HL-60/S4 (cell line): ENCODE data around the gene CD244.
"Not testable (repeated sequence)": the region's sequence is repeated elsewhere in the genome, so short reads cannot be mapped to it uniquely, and the experiment has no call there.

Experiments
- in situ Hi-C: fragments of 300-500 bp; cut with MboI; formaldehyde crosslinking; loops from 2 replicates; pipeline ENCODE4 v1.14.3; 2022; ENCODE audit warnings: low sequenced_read_pairs

CD244 gene

GRCh38 chr1:160879056-160879455, 16.4 kb upstream of the CD244 start:
- in situ Hi-C loops, result no loop called here

DNA sequence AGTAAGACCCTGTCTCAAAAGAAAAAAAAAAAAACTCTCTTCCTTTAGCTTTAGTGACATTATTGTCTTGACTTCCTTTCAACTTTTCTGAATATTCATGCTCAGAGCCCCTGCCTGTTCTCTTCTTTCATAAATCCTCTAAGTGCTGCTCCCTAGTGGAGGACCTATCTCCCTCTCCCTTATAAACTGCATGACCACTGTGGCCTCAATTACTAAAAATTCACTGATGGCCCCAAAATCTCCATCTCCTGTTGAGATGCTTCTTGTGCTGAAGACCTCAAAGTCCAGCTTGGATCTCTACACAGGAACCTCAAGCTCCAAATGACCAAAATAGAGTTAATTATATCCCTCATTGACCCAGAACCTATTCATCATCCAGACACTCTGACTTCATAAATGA, 14.5 kb upstream of the CD244 start:
- in situ Hi-C loops, result no loop called here

DNA sequence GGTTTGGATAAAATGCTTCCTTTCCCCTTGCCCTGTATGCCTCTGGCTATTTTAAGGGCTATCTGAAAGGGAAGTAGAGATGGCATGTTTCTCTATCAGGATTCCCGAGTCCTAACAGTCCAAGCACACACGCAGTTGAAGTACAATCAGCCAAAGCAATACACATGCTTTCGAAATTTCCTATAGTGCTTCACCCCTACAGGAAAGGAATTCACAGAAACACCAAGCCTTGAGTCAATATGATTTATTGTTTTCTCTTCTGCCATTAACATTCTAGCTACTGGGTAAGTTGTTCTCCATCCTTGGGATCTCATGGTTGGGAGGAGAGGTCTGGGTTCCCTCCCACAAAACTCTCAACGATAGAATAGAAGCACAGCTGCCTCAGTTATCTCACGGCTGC, 13.6 kb upstream of the CD244 start:
- in situ Hi-C loops, result no loop called here

DNA sequence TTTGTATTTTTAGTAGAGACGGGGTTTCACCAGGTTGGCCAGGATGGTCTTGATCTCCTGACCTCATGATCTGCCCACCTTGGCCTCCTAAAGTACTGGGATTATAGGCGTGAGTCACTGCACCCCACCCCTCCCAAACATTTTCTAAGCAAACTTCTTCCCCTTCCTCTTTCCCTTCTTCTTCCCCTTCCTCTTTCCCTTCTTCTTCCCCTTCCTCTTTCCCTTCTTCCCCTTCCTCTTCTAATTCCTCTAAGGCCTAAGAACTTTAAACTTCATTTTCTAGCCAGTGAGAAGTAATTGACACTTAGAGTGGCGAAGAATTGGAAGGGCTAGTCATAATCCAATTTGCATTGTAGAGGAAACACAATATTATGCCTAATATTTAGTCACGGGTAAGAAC, 12.9 kb upstream of the CD244 start:
- in situ Hi-C loops, result not testable (repeated sequence)

- in situ Hi-C loops, result no loop called here
Observed at GRCh38 chr1:160874935-160875334, 12.2 kb upstream of the CD244 start.

DNA sequence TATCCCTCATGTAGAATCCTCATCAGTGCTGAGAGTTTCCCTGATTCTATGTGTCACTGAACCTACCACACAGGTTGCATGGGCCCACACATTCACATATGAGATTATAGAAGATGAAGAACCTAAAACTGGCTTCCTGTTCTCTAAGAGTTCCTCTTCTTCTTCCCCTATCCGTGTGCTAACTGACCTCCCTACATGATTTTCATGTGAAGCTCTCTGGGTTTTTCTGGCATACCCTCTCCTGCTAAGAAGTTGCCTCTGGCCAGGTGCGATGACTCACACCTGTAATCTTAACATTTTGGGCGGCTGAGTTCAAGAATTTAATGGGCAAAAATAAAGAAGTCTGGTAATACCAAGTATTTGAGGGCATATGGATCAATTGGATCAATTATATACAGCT, 5.5 kb upstream of the CD244 start:
- in situ Hi-C loops, result no loop called here

DNA sequence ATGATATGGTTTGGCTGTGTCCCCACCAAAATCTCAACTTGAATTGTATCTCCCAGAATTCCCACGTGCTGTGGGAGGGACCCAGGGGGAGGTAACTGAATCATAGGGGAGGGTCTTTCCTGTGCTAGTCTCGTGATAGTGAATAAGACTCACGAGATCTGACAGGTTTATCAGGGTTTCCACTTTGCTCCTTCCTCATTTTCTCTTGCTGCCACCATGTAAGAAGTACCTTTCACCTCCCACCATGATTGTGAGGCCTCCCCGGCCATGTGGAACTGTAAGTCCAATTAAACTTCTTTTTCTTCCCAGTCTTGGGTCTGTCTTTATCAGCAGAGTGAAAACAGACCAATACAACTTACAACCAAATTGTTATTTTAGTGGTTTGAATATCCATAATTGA, 5.0 kb upstream of the CD244 start:
- in situ Hi-C loops, result not testable (repeated sequence)

GRCh38 chr1:160866695-160867260, 4.1 kb upstream of the CD244 start:
- in situ Hi-C loops, result no loop called here

DNA sequence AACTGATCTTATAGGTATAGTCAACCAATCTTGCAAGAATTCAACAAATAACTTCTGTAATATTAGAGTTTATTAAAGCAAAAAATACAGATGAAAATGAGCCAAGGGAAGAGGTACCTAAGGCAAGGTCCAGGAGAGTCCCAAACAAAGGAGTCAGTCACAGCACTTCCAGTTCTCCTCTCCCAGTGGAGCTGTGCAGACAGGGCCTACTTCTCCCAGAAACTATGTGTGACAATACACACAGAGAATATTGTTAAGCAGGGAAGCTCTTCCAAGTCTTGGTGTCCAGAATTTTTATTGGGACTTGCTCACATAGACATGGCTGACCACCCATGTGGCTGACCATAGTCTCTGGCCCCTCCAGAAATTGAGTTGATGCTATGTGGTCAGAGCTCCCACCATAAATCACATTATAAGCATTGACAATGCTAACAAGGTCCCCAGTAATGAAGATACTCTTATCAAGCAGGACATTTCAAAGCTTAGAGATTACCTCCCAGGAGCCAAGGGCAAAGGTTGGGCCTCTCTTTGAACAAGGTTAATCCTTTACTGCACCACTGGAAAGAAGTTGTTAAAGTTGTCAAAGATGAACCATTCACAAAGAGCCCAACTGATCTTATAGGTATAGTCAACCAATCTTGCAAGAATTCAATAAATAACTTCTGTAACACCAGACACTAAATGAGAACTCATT, 3.5 kb upstream of the CD244 start:
- in situ Hi-C loops, result no loop called here

- in situ Hi-C loops, result no loop called here
Observed at GRCh38 chr1:160865337-160865736, 2.6 kb upstream of the CD244 start.

- in situ Hi-C loops, result no loop called here
Observed at GRCh38 chr1:160864173-160864572, 1.5 kb upstream of the CD244 start.

DNA sequence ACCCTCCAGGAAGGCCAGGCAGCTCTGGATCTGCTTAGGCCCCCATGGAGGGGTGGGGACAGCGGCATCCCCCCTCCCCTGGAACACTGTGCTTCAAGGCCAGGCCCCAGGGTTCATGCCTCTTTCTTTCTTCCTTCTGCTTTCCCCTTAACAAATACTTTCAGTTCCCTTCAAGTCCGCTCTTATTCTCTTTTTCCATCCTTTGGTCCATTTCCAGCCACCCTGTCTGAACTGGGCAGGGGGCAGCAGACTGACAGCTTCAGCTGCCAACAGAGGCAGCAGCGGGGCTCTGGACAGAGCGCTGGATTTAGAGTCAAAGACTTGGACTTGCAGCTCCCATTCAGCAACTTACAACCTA, 1.1 kb upstream of the CD244 start:
- in situ Hi-C loops, result no loop called here

GRCh38 chr1:160863061-160863773, 530 bp upstream of the CD244 start:
- in situ Hi-C loops, result no loop called here

- in situ Hi-C loops, result no loop called here
Observed at GRCh38 chr1:160860840-160861505, 1.7 kb downstream of the CD244 start.

DNA sequence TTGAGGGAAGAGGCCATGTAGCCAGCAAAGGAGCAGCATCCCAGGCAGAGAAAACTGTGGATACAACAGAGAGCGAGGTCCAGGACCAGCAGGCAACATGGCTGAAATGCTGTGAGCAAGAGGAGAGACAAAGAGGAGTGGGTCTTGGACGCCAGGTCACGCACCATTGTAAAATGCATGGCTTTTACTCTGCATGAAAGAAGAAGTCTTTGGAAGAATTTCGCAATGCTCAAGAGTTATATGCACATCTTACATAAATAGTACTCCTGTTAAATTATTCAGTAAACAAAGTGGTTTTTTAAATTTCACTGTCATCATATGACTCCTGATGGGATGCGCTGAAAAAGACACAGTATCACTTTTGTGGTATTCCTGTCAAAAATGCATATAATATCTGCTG, 3.5 kb downstream of the CD244 start:
- in situ Hi-C loops, result no loop called here

GRCh38 chr1:160858507-160858906, 4.2 kb downstream of the CD244 start:
- in situ Hi-C loops, result no loop called here

DNA sequence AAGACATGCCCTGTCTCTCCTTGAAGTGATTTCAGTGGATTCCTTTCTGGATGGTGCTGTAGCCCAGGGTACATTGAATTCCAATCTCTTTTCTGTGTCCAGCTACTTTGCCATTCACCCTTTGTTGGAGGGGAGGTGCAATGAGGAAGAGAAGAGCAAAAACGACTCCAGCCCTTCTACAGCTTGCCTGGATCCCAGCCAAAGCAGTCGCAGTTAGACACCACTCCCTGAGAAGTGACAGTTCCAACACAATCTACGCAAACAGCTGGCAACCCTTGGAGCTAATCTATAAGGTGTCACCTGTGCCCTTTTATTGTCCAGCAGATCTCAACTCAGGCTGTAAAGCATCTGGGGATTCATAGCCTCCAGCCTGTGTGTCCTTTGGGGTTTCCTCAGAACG, 4.6 kb downstream of the CD244 start:
- in situ Hi-C loops, result no loop called here

DNA sequence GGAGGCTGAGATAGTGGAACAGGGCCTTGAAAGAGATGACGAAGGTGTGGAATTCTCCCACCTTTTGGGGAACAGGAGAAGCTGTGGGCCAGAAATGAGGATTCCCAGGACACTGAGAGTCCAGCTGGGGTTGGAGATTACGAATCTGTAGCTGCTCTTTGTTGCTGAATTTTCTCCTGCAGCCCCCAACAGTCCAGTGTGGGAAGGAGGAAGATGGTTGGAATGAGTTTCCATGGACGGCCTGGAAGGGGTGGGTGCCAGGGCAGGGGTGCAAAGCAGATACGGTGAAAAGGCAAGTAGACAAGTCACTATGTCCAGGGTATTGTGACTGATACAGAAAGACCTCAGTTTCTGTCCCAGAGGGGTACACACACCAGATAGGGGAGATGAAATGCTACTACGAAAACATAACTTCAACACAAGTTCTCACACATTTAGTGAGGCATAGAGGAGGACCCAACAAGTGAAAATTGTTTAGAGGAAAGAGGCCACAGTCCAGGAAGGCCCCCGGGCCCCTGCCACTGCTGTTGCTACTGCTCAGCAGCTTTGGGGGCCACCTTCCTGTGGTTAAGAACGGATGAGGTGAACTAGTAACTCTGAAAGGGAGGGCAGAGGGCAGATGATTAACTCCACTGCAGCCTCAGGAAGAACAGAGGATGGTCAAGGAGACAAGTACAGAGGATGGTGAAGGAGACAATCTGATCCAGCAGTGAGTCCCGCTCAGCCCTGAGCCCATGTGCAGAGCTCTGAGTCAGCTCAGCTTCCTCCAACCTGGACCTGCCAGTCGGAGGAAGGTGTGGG, 7.3 kb downstream of the CD244 start:
- in situ Hi-C loops, result no loop called here

- in situ Hi-C loops, result no loop called here
Observed at GRCh38 chr1:160853754-160854153, 8.9 kb downstream of the CD244 start.

- in situ Hi-C loops, result no loop called here
Observed at GRCh38 chr1:160853014-160853413, 9.7 kb downstream of the CD244 start.

- in situ Hi-C loops, result no loop called here
Observed at GRCh38 chr1:160850993-160851392, 11.7 kb downstream of the CD244 start.
